CD4-positive, CD25-positive, alpha-beta regulatory T cell (primary cell): ENCODE measurements around the gene PLA2G4F. TPM values are rescaled to one million over a fixed set of nuclear protein-coding genes. Genes with fewer than 3 reads are reported as not detected.
A peak's percentile ranks its signal among the peaks of the same experiment; 100 is the strongest.

Experiments used
- ATAC-seq, 2 donors: fragments of 150-1000 bp; cut with Tn5 transposase; one replicate each; pipeline ENCODE4 v1.10.0; 2021; ENCODE audit warnings: low read depth in 2 of 2, moderate number of reproducible peaks in 2 of 2, moderate library complexity in 1 of 2
- DNase-seq, 3 donors: peaks; one replicate each; pipeline versions ENCODE4 v3.0.0 to v3.0.0-alpha.2; 2012 to 2022; ENCODE audit warnings: mixed read lengths in 1 of 3
- H3K27ac ChIP-seq: one replicate; pipeline ENCODE4 v1.7.0; 2013; ENCODE audit warnings: mild to moderate bottlenecking, low read length; ENCODE audit not compliant: insufficient read depth, poor library complexity, severe bottlenecking
- H3K27me3 ChIP-seq: one replicate; pipeline ENCODE4 v1.7.0; 2013; ENCODE audit warnings: low read length; ENCODE audit not compliant: control insufficient read depth, insufficient read depth
- H3K36me3 ChIP-seq: one replicate; pipeline ENCODE4 v1.7.0; 2013; ENCODE audit warnings: mild to moderate bottlenecking, low read length, moderate library complexity; ENCODE audit not compliant: control insufficient read depth, insufficient read depth
- H3K4me1 ChIP-seq: 2 replicates; pipeline ENCODE4 v1.7.0; 2013; ENCODE audit warnings: mild to moderate bottlenecking, low read length; ENCODE audit not compliant: insufficient read depth, control insufficient read depth, poor library complexity, severe bottlenecking
- H3K4me3 ChIP-seq: one replicate; pipeline ENCODE4 v1.7.0; 2013; ENCODE audit warnings: low read depth, mild to moderate bottlenecking, low read length, moderate library complexity
- H3K9me3 ChIP-seq, 2 experiments: 1 replicate in 1 of 2; 2 replicates in 1 of 2; pipeline ENCODE4 v1.7.0; 2013; ENCODE audit warnings: low read length in 2 of 2, mild to moderate bottlenecking in 1 of 2, moderate library complexity in 1 of 2; ENCODE audit not compliant: control insufficient read depth in 2 of 2
- H3K27ac Mint-ChIP-seq, 3 donors: one replicate each; pipeline ENCODE4 v1.8.0; 2020 to 2022; ENCODE audit warnings: mild to moderate bottlenecking in 3 of 3, mixed read lengths in 3 of 3, moderate library complexity in 2 of 3
- H3K27me3 Mint-ChIP-seq: one replicate; pipeline ENCODE4 v1.8.0; 2022; ENCODE audit warnings: mild to moderate bottlenecking, mixed read lengths
- H3K36me3 Mint-ChIP-seq: one replicate; pipeline ENCODE4 v1.8.0; 2020; ENCODE audit warnings: mixed read lengths
- H3K4me1 Mint-ChIP-seq, 4 donors: one replicate each; pipeline ENCODE4 v1.8.0; 2020 to 2022; ENCODE audit warnings: mixed read lengths in 4 of 4, mild to moderate bottlenecking in 1 of 4
- H3K4me3 Mint-ChIP-seq, 4 donors: one replicate each; pipeline ENCODE4 v1.8.0; 2020 to 2022; ENCODE audit warnings: mild to moderate bottlenecking in 4 of 4, mixed read lengths in 4 of 4, moderate library complexity in 3 of 4
- H3K9me3 Mint-ChIP-seq, 7 donors: one replicate each; pipeline ENCODE4 v1.8.0; 2020 to 2022; ENCODE audit warnings: mixed read lengths in 7 of 7, mild to moderate bottlenecking in 3 of 7, moderate library complexity in 2 of 7
- polyA plus RNA-seq, 4 donors: library from polyadenylated mRNA; unstranded; fragments of 300-500 nt; fragmentation: Illumina TruSeq; gene quantifications; one replicate each; pipeline ENCODE4 v1.2.3, GENCODE V29; 2021
- total RNA-seq: library from RNA; stranded (reverse); gene quantifications from one replicate; pipeline ENCODE4 v1.2.3, GENCODE V29; 2022

The PLA2G4F gene
- total and polyA plus RNA-seq, 5 donors from 2014 or later: not detected

GRCh38 chr15:42163947-42164550 is 7.6 kb upstream of the PLA2G4F start:
- peaks cover 97% of the 10 kb centered on the region for H3K36me3 ChIP-seq

GRCh38 chr15:42163291-42163690 is 6.9 kb upstream of the PLA2G4F start:
- ATAC-seq: no peak
- Mint-ChIP-seq H3K4me1 (no peaks in the 10 kb centered on the region), H3K27ac (no peak overlapping the region), H3K9me3 (no peaks in the 10 kb centered on the region), H3K4me3 (no peak overlapping the region), H3K27me3 (no peaks in the 10 kb centered on the region), H3K36me3 (peaks cover 66% of the 10 kb centered on the region)
- Histone ChIP-seq H3K27ac (no peak overlapping the region), H3K9me3 (no peaks in the 10 kb centered on the region), H3K4me3 (no peak overlapping the region), H3K36me3 (peaks cover 95% of the 10 kb centered on the region), H3K4me1 (no peaks in the 10 kb centered on the region), H3K27me3 (no peaks in the 10 kb centered on the region)
- DNase-seq: no peak

More at GRCh38 chr15:42163947-42164550, 7.6 kb upstream of the PLA2G4F start:
- H3K27ac ChIP-seq: no peak overlapping the region
- no peaks in the 10 kb centered on the region for H3K9me3 Mint-ChIP-seq
- no peak overlapping the region for H3K4me3 Mint-ChIP-seq
- DNase-seq (no peak), ATAC-seq (no peak)
- H3K4me3 ChIP-seq: no peak overlapping the region
- no peaks in the 10 kb centered on the region for H3K9me3 ChIP-seq
- H3K4me1 Mint-ChIP-seq: no peaks in the 10 kb centered on the region
- no peaks in the 10 kb centered on the region for H3K27me3 Mint-ChIP-seq
- no peaks in the 10 kb centered on the region for H3K27me3 ChIP-seq
- no peaks in the 10 kb centered on the region for H3K4me1 ChIP-seq
- H3K36me3 Mint-ChIP-seq: peaks cover 62% of the 10 kb centered on the region
- peak overlapping the region in 2 of 3 donors; percentile 55 to 56 for H3K27ac Mint-ChIP-seq

GRCh38 chr15:42160136-42160535 is 3.7 kb upstream of the PLA2G4F start:
- Histone ChIP-seq H3K27me3 (no peaks in the 10 kb centered on the region), H3K4me1 (no peaks in the 10 kb centered on the region), H3K9me3 (no peaks in the 10 kb centered on the region), H3K36me3 (peaks cover 64% of the 10 kb centered on the region), H3K4me3 (no peak overlapping the region), H3K27ac (no peak overlapping the region)
- no peak overlapping the region for H3K4me3 Mint-ChIP-seq
- DNase-seq: no peak
- no peaks in the 10 kb centered on the region for H3K9me3 Mint-ChIP-seq
- no peaks in the 10 kb centered on the region for H3K4me1 Mint-ChIP-seq
- ATAC-seq: no peak
- H3K27me3 Mint-ChIP-seq: no peaks in the 10 kb centered on the region
- peak overlapping the region in 1 of 3 donors; percentile 32 for H3K27ac Mint-ChIP-seq
- H3K36me3 Mint-ChIP-seq: peaks cover 40% of the 10 kb centered on the region

- no peaks in the 10 kb centered on the region for H3K4me1 Mint-ChIP-seq
- no peak for DNase-seq
- Histone ChIP-seq H3K9me3 (no peaks in the 10 kb centered on the region), H3K36me3 (peaks cover 57% of the 10 kb centered on the region), H3K27me3 (no peaks in the 10 kb centered on the region), H3K27ac (no peak overlapping the region), H3K4me1 (no peaks in the 10 kb centered on the region), H3K4me3 (no peak overlapping the region)
- no peak for ATAC-seq
- no peaks in the 10 kb centered on the region for H3K9me3 Mint-ChIP-seq
- peaks cover 35% of the 10 kb centered on the region for H3K36me3 Mint-ChIP-seq
- H3K4me3 Mint-ChIP-seq: no peak overlapping the region
- no peak overlapping the region for H3K27ac Mint-ChIP-seq
- H3K27me3 Mint-ChIP-seq: no peaks in the 10 kb centered on the region
These were observed 3.1 kb upstream of the PLA2G4F start for GRCh38 chr15:42159381-42160015.

GRCh38 chr15:42158941-42159340 is 2.5 kb upstream of the PLA2G4F start:
- ATAC-seq (no peak), DNase-seq (no peak)
- Histone ChIP-seq H3K36me3 (peaks cover 52% of the 10 kb centered on the region), H3K27ac (no peak overlapping the region), H3K4me1 (no peaks in the 10 kb centered on the region), H3K27me3 (no peaks in the 10 kb centered on the region), H3K9me3 (no peaks in the 10 kb centered on the region), H3K4me3 (no peak overlapping the region)
- Mint-ChIP-seq H3K27ac (no peak overlapping the region), H3K4me1 (no peaks in the 10 kb centered on the region), H3K27me3 (no peaks in the 10 kb centered on the region), H3K36me3 (peaks cover 32% of the 10 kb centered on the region), H3K9me3 (no peaks in the 10 kb centered on the region), H3K4me3 (no peak overlapping the region)

- no peak overlapping the region for H3K27ac ChIP-seq
- no peak overlapping the region for H3K4me3 ChIP-seq
- no peaks in the 10 kb centered on the region for H3K9me3 Mint-ChIP-seq
- no peak for ATAC-seq
- H3K4me3 Mint-ChIP-seq: no peak overlapping the region
- H3K27me3 Mint-ChIP-seq: no peaks in the 10 kb centered on the region
- no peaks in the 10 kb centered on the region for H3K27me3 ChIP-seq
- H3K4me1 ChIP-seq: no peaks in the 10 kb centered on the region
- peaks cover 26% of the 10 kb centered on the region for H3K36me3 Mint-ChIP-seq
- peaks cover 44% of the 10 kb centered on the region for H3K36me3 ChIP-seq
- DNase-seq: no peak
- H3K27ac Mint-ChIP-seq: peak overlapping the region in 2 of 3 donors; percentile 5 to 65
- no peaks in the 10 kb centered on the region for H3K4me1 Mint-ChIP-seq
- no peaks in the 10 kb centered on the region for H3K9me3 ChIP-seq
These were observed 1.7 kb upstream of the PLA2G4F start for GRCh38 chr15:42157981-42158765.

- H3K27ac Mint-ChIP-seq: no peak overlapping the region
- H3K4me3 Mint-ChIP-seq: no peak overlapping the region
- DNase-seq: no peak
These were observed 945 bp upstream of the PLA2G4F start for GRCh38 chr15:42157381-42157780.

More at GRCh38 chr15:42157381-42157780, 945 bp upstream of the PLA2G4F start:
- no peaks in the 10 kb centered on the region for H3K4me1 ChIP-seq
- H3K9me3 ChIP-seq: no peaks in the 10 kb centered on the region
- H3K4me3 ChIP-seq: no peak overlapping the region
- Mint-ChIP-seq H3K9me3 (no peaks in the 10 kb centered on the region), H3K36me3 (peaks cover 20% of the 10 kb centered on the region), H3K4me1 (no peaks in the 10 kb centered on the region), H3K27me3 (no peaks in the 10 kb centered on the region)
- H3K36me3 ChIP-seq: peaks cover 36% of the 10 kb centered on the region
- H3K27ac ChIP-seq: no peak overlapping the region
- no peak for ATAC-seq
- no peaks in the 10 kb centered on the region for H3K27me3 ChIP-seq
